ENCODE measurements around the gene WFS1.

The WFS1 gene

GRCh38 chr4:6271701-6272465, 2.2 kb downstream of the WFS1 start:
- Histone ChIP-seq H3K9ac (ENCODE audit: low read length) (no peak overlapping the region), H3K4me2 (ENCODE audit: low read depth, low read length) (no peak overlapping the region), H3K9me3 (replicated peaks; ENCODE audit: insufficient read depth, low read length) (no peaks in the 10 kb centered on the region), H3K79me2 (ENCODE audit: low read length) (peaks cover 11% of the 10 kb centered on the region), H3F3A (ENCODE audit: insufficient read depth, low read length) (no peaks in the 10 kb centered on the region), H3K4me3 (ENCODE audit: low read length) (no peak overlapping the region), H3K27me3 (replicated peaks; ENCODE audit: insufficient read depth, low read length) (no peaks in the 10 kb centered on the region), H2AFZ (ENCODE audit: low read length) (no peak overlapping the region), H4K20me1 (ENCODE audit: insufficient read depth, low read length) (no peaks in the 10 kb centered on the region), H3K36me3 (replicated peaks; ENCODE audit: insufficient read depth, low read length) (no peaks in the 10 kb centered on the region), H3K9me2 (replicated peaks; ENCODE audit: insufficient read depth, low read length) (no peaks in the 10 kb centered on the region), H3K27ac (ENCODE audit: low read length) (no peak overlapping the region), H3K4me1 (ENCODE audit: low read length) (peaks cover 5% of the 10 kb centered on the region)
- no peak for TF ChIP-seq EZH2phosphoT487 (IDR thresholded peaks at IDR 0.05; ENCODE audit: low read length)
- no peak for TF ChIP-seq CTCF (IDR thresholded peaks at IDR 0.05; ENCODE audit: low read length)
- no peak for TF ChIP-seq EZH2 (optimal IDR thresholded peaks at IDR 0.05; ENCODE audit: low read depth, low read length)
- DNase-seq: no peak

GRCh38 chr4:6272863-6273660, 3.4 kb downstream of the WFS1 start:
- H3K4me2 ChIP-seq (ENCODE audit: low read depth, low read length): no peak overlapping the region
- H3K9me3 ChIP-seq (replicated peaks; ENCODE audit: insufficient read depth, low read length): no peaks in the 10 kb centered on the region
- H4K20me1 ChIP-seq (ENCODE audit: insufficient read depth, low read length): no peaks in the 10 kb centered on the region
- DNase-seq: no peak
- H3K4me3 ChIP-seq (ENCODE audit: low read length): no peak overlapping the region
- H3K36me3 ChIP-seq (replicated peaks; ENCODE audit: insufficient read depth, low read length): no peaks in the 10 kb centered on the region
- H3K9me2 ChIP-seq (replicated peaks; ENCODE audit: insufficient read depth, low read length): no peaks in the 10 kb centered on the region
- no peak overlapping the region for H2AFZ ChIP-seq (ENCODE audit: low read length)
- no peak overlapping the region for H3K9ac ChIP-seq (ENCODE audit: low read length)
- H3K27me3 ChIP-seq (replicated peaks; ENCODE audit: insufficient read depth, low read length): no peaks in the 10 kb centered on the region
- H3K4me1 ChIP-seq (ENCODE audit: low read length): peaks cover 14% of the 10 kb centered on the region
- H3F3A ChIP-seq (ENCODE audit: insufficient read depth, low read length): peaks cover 2% of the 10 kb centered on the region; the same call in 1 of the 2 replicates
- H3K27ac ChIP-seq (ENCODE audit: low read length): no peak overlapping the region
- TF ChIP-seq CTCF (IDR thresholded peaks at IDR 0.05; ENCODE audit: low read length): no peak
- H3K79me2 ChIP-seq (ENCODE audit: low read length): peaks cover 11% of the 10 kb centered on the region

GRCh38 chr4:6273661-6273990, 4.0 kb downstream of the WFS1 start:
- Histone ChIP-seq H3K36me3 (replicated peaks; ENCODE audit: insufficient read depth, low read length) (no peaks in the 10 kb centered on the region), H4K20me1 (ENCODE audit: insufficient read depth, low read length) (no peaks in the 10 kb centered on the region), H3K4me2 (ENCODE audit: low read depth, low read length) (no peak overlapping the region), H3K79me2 (ENCODE audit: low read length) (peaks cover 11% of the 10 kb centered on the region), H3K9me3 (replicated peaks; ENCODE audit: insufficient read depth, low read length) (no peaks in the 10 kb centered on the region), H3K9ac (ENCODE audit: low read length) (no peak overlapping the region), H3K9me2 (replicated peaks; ENCODE audit: insufficient read depth, low read length) (no peaks in the 10 kb centered on the region), H3K27ac (ENCODE audit: low read length) (no peak overlapping the region), H3F3A (ENCODE audit: insufficient read depth, low read length) (peaks cover 8% of the 10 kb centered on the region), H3K4me1 (ENCODE audit: low read length) (peaks cover 19% of the 10 kb centered on the region), H3K27me3 (replicated peaks; ENCODE audit: insufficient read depth, low read length) (no peaks in the 10 kb centered on the region), H2AFZ (ENCODE audit: low read length) (no peak overlapping the region), H3K4me3 (ENCODE audit: low read length) (no peak overlapping the region)
- DNase-seq: no peak
- TF ChIP-seq CTCF (IDR thresholded peaks at IDR 0.05; ENCODE audit: low read length): no peak
- TF ChIP-seq EZH2 (optimal IDR thresholded peaks at IDR 0.05; ENCODE audit: low read depth, low read length): no peak
- no peak for TF ChIP-seq EZH2phosphoT487 (IDR thresholded peaks at IDR 0.05; ENCODE audit: low read length)
